ENCODE measurements around the gene BBS9. TPM values are rescaled to one million over a fixed set of nuclear protein-coding genes. Genes with fewer than 3 reads are reported as not detected.

Gene BBS9
- total and polyA plus RNA-seq, 4 donors: 2.3 to 9.5 (median 4.5) TPM

- 91% methylated on average over 3 of the region's 3 CpGs for WGBS
- DNase-seq (ENCODE audit: low spot score): no peak
- TF ChIP-seq TAF1 (conservative IDR thresholded peaks at IDR 0.05): no peak
- no peak for TF ChIP-seq HNF4G (IDR thresholded peaks at IDR 0.05)
- no peak for TF ChIP-seq NR2F2 (IDR thresholded peaks at IDR 0.05)
- no peak for TF ChIP-seq RXRA (IDR thresholded peaks at IDR 0.05)
- TF ChIP-seq REST (IDR thresholded peaks at IDR 0.05): no peak
- no peak for TF ChIP-seq FOXA1 (IDR thresholded peaks at IDR 0.05)
- TF ChIP-seq JUND (IDR thresholded peaks at IDR 0.05): no peak
- no peak for TF ChIP-seq EGR1 (IDR thresholded peaks at IDR 0.05; ENCODE audit: low read depth in 2 of 2)
- no peak for TF ChIP-seq YY1 (IDR thresholded peaks at IDR 0.05)
Measured at GRCh38 chr7:33399528-33400213, 270.3 kb downstream of the BBS9 start.

GRCh38 chr7:33400214-33400538, 270.8 kb downstream of the BBS9 start:
- H3K27me3 ChIP-seq (ENCODE audit: control insufficient read depth in 4 of 4, insufficient read depth in 4 of 4, low read length in 3 of 4): no peaks in the 10 kb centered on the region
- DNase-seq (ENCODE audit: low spot score): no peak
- TF ChIP-seq REST (IDR thresholded peaks at IDR 0.05) (no peak), FOXA1 (IDR thresholded peaks at IDR 0.05) (no peak), RXRA (IDR thresholded peaks at IDR 0.05) (no peak), ATF3 (IDR thresholded peaks at IDR 0.05) (no peak), SP1 (IDR thresholded peaks at IDR 0.05) (no peak), MAX (IDR thresholded peaks at IDR 0.05) (no peak), CTCF (IDR thresholded peaks at IDR 0.05; ENCODE audit: low read depth, low read length, missing input control) (no peak), ZBTB33 (IDR thresholded peaks at IDR 0.05) (no peak), HNF4G (IDR thresholded peaks at IDR 0.05) (no peak), NR2F2 (IDR thresholded peaks at IDR 0.05) (no peak), JUND (IDR thresholded peaks at IDR 0.05) (no peak), TAF1 (conservative IDR thresholded peaks at IDR 0.05) (no peak), EGR1 (IDR thresholded peaks at IDR 0.05; ENCODE audit: low read depth in 2 of 2) (no peak), YY1 (IDR thresholded peaks at IDR 0.05) (no peak), FOXA2 (IDR thresholded peaks at IDR 0.05) (no peak), GABPA (IDR thresholded peaks at IDR 0.05 in 1 of 2, conservative IDR thresholded peaks at IDR 0.05 in 1 of 2) (no peak), RAD21 (IDR thresholded peaks at IDR 0.05) (no peak), HNF4A (conservative IDR thresholded peaks at IDR 0.05) (no peak)
- H3K27ac ChIP-seq (ENCODE audit: low read depth in 1 of 2, low read length in 2 of 2): no peak overlapping the region
- no peak overlapping the region for H3K4me3 ChIP-seq (ENCODE audit: low read depth in 1 of 3, low read length in 3 of 3)
- no peaks in the 10 kb centered on the region for H3K36me3 ChIP-seq (ENCODE audit: control insufficient read depth in 4 of 4, insufficient read depth in 3 of 4, low read depth in 1 of 4, low read length in 3 of 4)
- no peak overlapping the region for H3K9ac ChIP-seq (ENCODE audit: low read depth in 1 of 2, low read length in 2 of 2)
- WGBS: 90% methylated on average over 1 of the region's 1 CpG
- peaks cover 0 to 1% (median 0%) of the 10 kb centered on the region in 4 donors for H3K9me3 ChIP-seq (ENCODE audit: control insufficient read depth in 4 of 4, low read length in 3 of 4)
- H3K4me1 ChIP-seq (ENCODE audit: control insufficient read depth in 4 of 4, insufficient read depth in 4 of 4, low read length in 3 of 4): no peaks in the 10 kb centered on the region

More at GRCh38 chr7:33399528-33400213, 270.3 kb downstream of the BBS9 start:
- H3K27me3 ChIP-seq (ENCODE audit: control insufficient read depth in 4 of 4, insufficient read depth in 4 of 4, low read length in 3 of 4): no peaks in the 10 kb centered on the region
- H3K9me3 ChIP-seq (ENCODE audit: control insufficient read depth in 4 of 4, low read length in 3 of 4): peaks cover 0 to 1% (median 0%) of the 10 kb centered on the region in 4 donors
- no peak overlapping the region for H3K9ac ChIP-seq (ENCODE audit: low read depth in 1 of 2, low read length in 2 of 2)
- no peak overlapping the region for H3K4me3 ChIP-seq (ENCODE audit: low read depth in 1 of 3, low read length in 3 of 3)
- H3K36me3 ChIP-seq (ENCODE audit: control insufficient read depth in 4 of 4, insufficient read depth in 3 of 4, low read depth in 1 of 4, low read length in 3 of 4): no peaks in the 10 kb centered on the region
- no peak overlapping the region for H3K27ac ChIP-seq (ENCODE audit: low read depth in 1 of 2, low read length in 2 of 2)
- H3K4me1 ChIP-seq (ENCODE audit: control insufficient read depth in 4 of 4, insufficient read depth in 4 of 4, low read length in 3 of 4): no peaks in the 10 kb centered on the region
